H1 (cell line): ENCODE results near the gene HMSD. TPM values are rescaled to one million over a fixed set of nuclear protein-coding genes. Genes with fewer than 3 reads are reported as not detected.

Source experiments
- JUN ChIP-seq: IDR thresholded peaks from 2 replicates; pipeline ENCODE4 v1.6.1; 2011; ENCODE audit warnings: low read depth, mild to moderate bottlenecking, improper control_type of control experiment, low read length
- NANOG ChIP-seq: IDR thresholded peaks from 2 replicates; pipeline ENCODE4 v1.6.1; 2011; ENCODE audit warnings: low read length, low read depth, mild to moderate bottlenecking, inconsistent platforms; ENCODE audit not compliant: insufficient read depth, poor library complexity, severe bottlenecking
- RAD21 ChIP-seq, 2 experiments: IDR thresholded peaks in 1 of 2; conservative IDR thresholded peaks in 1 of 2; 2 replicates each; pipeline ENCODE4 v1.6.1; 2011; ENCODE audit warnings: low read depth in 2 of 2, low read length in 2 of 2, improper control_type of control experiment in 1 of 2, inconsistent platforms in 1 of 2, mild to moderate bottlenecking in 1 of 2, moderate library complexity in 1 of 2
- RBBP5 ChIP-seq: IDR thresholded peaks from 2 replicates; pipeline ENCODE4 v1.7.1; 2012; ENCODE audit warnings: low read depth, mild to moderate bottlenecking, inconsistent platforms, low read length, moderate library complexity, borderline replicate concordance
- SRF ChIP-seq: IDR thresholded peaks from 2 replicates; pipeline ENCODE4 v1.6.1; 2011; ENCODE audit warnings: mild to moderate bottlenecking, low read depth, low read length, moderate library complexity
- TAF7 ChIP-seq: optimal IDR thresholded peaks from 2 replicates; pipeline ENCODE3; 2011; ENCODE audit warnings: low read depth, mild to moderate bottlenecking, inconsistent platforms, low read length, moderate library complexity, borderline replicate concordance
- polyA plus RNA-seq, 7 experiments: library from polyadenylated mRNA; depleted of rRNA in 3 of 7; stranded (reverse) in 5 of 7; unstranded in 2 of 7; fragments of >200 nt in 5 of 7; fragments of 200-250 nt in 2 of 7; gene quantifications; 1 replicate in 5 of 7; 2 replicates in 1 of 7; 4 replicates in 1 of 7; pipeline versions ENCODE4 v1.2.1 to v1.2.3, GENCODE V29; 2011 to 2013; ENCODE audit warnings: missing spikeins in 2 of 7, mixed read lengths in 2 of 7
- total RNA-seq: library from RNA; stranded (reverse); fragmentation: NEBNext Ultra II Directional; extraction: Animal tissue kit (Norgen Biotek cat#: 25700); gene quantifications from 2 replicates; pipeline ENCODE4 v1.2.1, GENCODE V29; 2021
- TF ChIP-seq, protein P1 (sequence below): IDR thresholded peaks from 2 replicates; pipeline ENCODE4 v1.6.1; 2012; ENCODE audit warnings: inconsistent platforms
- TF ChIP-seq, protein P2 (sequence below): IDR thresholded peaks from 2 replicates; pipeline ENCODE4 v1.6.1; 2011; ENCODE audit warnings: low read length, improper control_type of control experiment

Gene HMSD
- total and polyA plus RNA-seq, 2 of the 8 experiments (the other 6 are each of a cell fraction or from before 2014, with no cell fraction given), result 1.3 to 3.0 TPM

DNA sequence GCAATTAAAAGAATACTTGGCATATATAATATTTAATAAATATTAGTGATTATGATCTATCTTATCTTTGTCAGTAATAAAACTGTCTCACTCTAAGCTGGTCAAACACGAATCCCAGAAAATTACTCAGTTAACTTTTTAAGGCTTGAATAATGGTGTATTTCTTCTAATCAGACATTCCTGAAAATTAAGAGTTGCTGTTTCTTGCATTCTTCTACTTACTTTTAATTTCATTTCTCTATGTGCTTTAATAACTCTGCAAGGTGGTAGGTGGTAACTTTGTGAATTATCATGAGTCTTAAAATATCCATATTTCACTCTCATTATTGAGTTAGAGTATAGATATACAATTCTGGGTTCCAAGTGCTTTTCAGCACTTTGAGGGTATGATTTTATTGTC is 44.4 kb upstream of the HMSD start (continued):
- TF ChIP-seq SRF (no peak), NANOG (no peak), TAF7 (no peak), RAD21 (IDR thresholded peaks at IDR 0.05 in 1 of 2, conservative IDR thresholded peaks at IDR 0.05 in 1 of 2; ENCODE audit: low read depth in 2 of 2, low read length in 2 of 2) (no peak), RBBP5 (no peak), JUN (no peak)
- TF ChIP-seq, protein P1, sequence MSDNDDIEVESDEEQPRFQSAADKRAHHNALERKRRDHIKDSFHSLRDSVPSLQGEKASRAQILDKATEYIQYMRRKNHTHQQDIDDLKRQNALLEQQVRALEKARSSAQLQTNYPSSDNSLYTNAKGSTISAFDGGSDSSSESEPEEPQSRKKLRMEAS, result no peak
- TF ChIP-seq, protein P2, sequence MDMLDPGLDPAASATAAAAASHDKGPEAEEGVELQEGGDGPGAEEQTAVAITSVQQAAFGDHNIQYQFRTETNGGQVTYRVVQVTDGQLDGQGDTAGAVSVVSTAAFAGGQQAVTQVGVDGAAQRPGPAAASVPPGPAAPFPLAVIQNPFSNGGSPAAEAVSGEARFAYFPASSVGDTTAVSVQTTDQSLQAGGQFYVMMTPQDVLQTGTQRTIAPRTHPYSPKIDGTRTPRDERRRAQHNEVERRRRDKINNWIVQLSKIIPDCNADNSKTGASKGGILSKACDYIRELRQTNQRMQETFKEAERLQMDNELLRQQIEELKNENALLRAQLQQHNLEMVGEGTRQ, result no peak
- TF ChIP-seq, all 59 proteins: peak for 0
